Stimulated activated CD4-positive, alpha-beta T cell treated with anti-CD3 and anti-CD28 coated beads, Interleukin-15, amount 100 ng/mL, for 48 hours (primary cell): Measurements from ENCODE around the gene ADRA2C.
"Not testable (repeated sequence)": the region's sequence is repeated elsewhere in the genome, so short reads cannot be mapped to it uniquely, and the experiment has no call there.

Experiments used
- DNase-seq, 2 donors: peaks; one replicate each; pipeline ENCODE4 v3.0.0-alpha.2; 2020; ENCODE audit warnings: low read depth in 2 of 2

ADRA2C gene

GRCh38 chr4:3813151-3814052, 47.2 kb downstream of the ADRA2C start:
- no peak for DNase-seq

- DNase-seq, result no peak
Measured at GRCh38 chr4:3814053-3814570, 47.9 kb downstream of the ADRA2C start.

DNA sequence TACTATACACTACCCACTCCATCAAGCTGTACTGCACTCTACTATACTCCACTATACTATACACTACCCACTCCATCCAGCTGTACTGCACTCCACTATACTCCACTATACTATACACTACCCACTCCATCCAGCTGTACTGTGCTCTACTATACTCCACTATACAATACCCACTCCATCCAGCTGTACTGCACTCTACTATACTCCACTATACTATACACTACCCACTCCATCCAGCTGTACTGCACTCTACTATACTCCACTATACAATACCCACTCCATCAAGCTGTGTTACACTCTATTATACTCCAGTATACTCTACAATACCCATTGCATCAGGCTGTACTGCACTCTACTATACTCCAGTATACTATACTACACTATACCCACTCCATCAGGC, 48.7 kb downstream of the ADRA2C start:
- DNase-seq, result not testable (repeated sequence)

DNA sequence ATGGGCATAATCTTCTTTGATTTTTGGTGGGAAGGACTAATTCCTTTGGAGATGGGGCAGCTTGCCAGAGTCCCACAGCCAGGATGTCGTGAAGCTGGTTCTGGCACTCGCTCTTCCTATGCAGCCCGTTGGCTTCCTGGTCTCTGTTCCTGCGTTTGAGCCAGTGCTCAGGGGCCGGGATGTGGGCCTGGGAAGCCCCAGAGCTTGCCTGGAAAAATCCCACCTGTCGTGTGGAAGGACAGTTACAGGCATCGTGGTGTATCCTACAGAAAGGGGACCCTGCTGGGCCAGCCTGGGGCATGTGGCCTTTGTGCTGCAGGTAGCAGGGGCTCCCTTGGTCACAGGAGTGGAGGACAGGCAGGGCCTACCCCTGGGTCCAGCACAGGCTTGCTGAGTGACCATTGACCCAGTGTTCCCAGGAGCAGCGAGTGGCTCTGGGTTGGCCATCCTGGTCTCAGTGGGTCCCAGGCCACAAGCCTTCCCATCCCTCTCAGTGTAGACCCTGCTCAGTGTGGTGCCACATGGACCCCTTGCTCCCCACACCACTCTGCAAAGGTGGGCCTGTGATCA, 50.2 kb downstream of the ADRA2C start:
- no peak for DNase-seq

DNA sequence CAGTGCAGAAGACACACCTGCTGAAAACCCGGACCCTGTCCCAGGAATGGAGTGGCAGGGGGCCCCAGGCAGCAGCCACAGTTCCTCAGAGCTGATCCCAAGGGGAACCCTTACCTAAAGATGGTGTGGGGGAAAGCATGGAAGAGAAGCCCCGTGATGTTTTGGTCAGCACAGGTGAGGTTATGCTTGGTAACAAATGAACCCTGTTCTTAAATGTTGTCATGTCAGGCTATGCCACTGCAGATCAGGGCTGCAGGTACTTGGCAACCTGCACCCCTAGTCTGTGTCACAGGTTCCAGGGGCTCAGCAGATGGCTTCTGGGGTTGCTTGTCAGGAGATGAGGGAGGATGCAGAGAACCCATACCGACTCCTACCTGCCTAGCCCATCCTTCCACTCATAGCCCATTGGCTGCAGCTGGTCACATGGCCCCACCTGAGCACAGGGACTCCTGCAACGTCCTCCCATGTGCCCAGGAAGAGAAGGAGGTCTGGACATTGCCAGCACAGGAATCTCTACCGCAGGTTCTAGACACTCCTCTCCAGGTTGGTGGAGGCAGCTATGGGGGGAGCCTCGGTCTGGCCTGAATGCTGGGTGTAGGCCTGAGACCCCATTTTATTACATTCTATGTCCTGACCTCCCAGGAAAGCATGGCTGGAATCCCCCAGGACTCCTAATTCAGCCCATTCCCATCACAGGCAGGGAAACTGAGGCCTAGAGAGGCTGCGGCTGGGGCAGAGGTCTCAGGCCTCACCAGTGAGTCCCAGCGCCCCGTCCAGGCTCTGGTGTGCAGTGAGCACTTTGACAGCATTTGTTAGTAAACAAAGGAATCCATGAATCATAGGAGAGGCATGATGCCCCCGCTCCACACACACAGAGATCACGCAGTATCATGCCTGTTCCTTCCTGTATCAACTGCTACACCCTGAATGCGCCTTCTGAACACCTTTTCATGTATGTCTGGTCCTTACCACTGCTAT, 51.1 kb downstream of the ADRA2C start:
- DNase-seq, result no peak
